IPS-18a (cell line): Measurements from ENCODE around the gene CPN1.
"Not testable (repeated sequence)": the region's sequence is repeated elsewhere in the genome, so short reads cannot be mapped to it uniquely, and the experiment has no call there.

ENCODE experiments used
- H3K27ac ChIP-seq: one replicate; pipeline ENCODE4 v1.5.1; 2013; ENCODE audit warnings: low read length
- H3K27me3 ChIP-seq: one replicate; pipeline ENCODE4 v1.6.1; 2013; ENCODE audit warnings: mild to moderate bottlenecking, low read length; ENCODE audit not compliant: control insufficient read depth, insufficient read depth
- H3K36me3 ChIP-seq: one replicate; pipeline ENCODE4 v1.6.1; 2013; ENCODE audit warnings: low read depth, low read length; ENCODE audit not compliant: control insufficient read depth
- H3K4me1 ChIP-seq: one replicate; pipeline ENCODE4 v1.6.1; 2013; ENCODE audit warnings: low read depth, low read length; ENCODE audit not compliant: control insufficient read depth
- H3K4me3 ChIP-seq: one replicate; pipeline ENCODE4 v1.5.1; 2013; ENCODE audit warnings: low read length
- H3K9ac ChIP-seq: one replicate; pipeline ENCODE4 v1.6.1; 2013; ENCODE audit warnings: mild to moderate bottlenecking, low read length, moderate library complexity
- H3K9me3 ChIP-seq: one replicate; pipeline ENCODE4 v1.6.1; 2013; ENCODE audit warnings: low read depth, low read length; ENCODE audit not compliant: control insufficient read depth

Gene CPN1

DNA sequence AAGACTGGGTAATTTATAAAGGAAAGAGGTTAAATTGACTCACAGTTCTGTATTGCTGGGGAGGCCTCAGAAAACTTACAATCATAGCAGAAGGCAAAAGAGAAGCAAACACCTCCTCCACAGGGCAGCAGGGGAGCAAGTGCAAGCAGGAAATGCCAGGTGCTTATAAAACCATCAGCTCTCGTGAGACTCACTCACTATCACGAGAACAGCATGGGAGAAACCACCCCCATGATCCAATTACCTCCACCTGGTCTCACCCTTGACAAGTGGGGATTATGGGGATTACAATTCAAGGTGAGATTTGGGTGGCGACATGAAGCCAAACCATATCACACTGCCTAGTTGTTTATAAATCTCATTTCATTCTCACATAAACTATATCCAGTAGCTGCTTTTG, 28.0 kb upstream of the CPN1 start:
- Histone ChIP-seq H3K27ac (no peak overlapping the region), H3K4me3 (no peak overlapping the region), H3K27me3 (no peaks in the 10 kb centered on the region), H3K36me3 (no peaks in the 10 kb centered on the region), H3K4me1 (no peaks in the 10 kb centered on the region), H3K9ac (no peak overlapping the region), H3K9me3 (no peaks in the 10 kb centered on the region)

DNA sequence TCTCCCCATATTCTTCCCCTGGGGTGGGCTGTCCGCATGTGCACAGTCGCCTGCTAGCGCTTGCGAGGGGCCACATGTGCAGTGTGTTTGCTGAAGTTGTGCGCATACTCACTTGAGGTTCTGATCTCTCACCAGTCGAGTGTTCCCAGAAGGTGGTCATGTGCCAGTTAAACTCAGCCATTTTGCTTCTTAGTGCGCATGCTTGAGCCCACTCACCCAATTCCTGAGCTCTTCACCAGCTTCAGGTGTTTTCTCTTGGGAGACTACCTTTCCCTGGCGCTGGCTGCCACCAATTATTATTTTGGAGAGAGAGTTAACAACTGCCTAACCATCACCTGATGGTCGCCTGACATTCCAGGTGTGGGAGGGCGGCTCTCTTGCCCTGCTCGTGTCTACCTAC, 25.2 kb upstream of the CPN1 start:
- Histone ChIP-seq H3K9me3 (no peaks in the 10 kb centered on the region), H3K27me3 (no peaks in the 10 kb centered on the region), H3K27ac (no peak overlapping the region), H3K9ac (no peak overlapping the region), H3K36me3 (no peaks in the 10 kb centered on the region), H3K4me1 (no peaks in the 10 kb centered on the region), H3K4me3 (no peak overlapping the region)

- no peak overlapping the region for H3K27ac ChIP-seq
- H3K9me3 ChIP-seq = no peaks in the 10 kb centered on the region
- no peaks in the 10 kb centered on the region for H3K36me3 ChIP-seq
- no peaks in the 10 kb centered on the region for H3K27me3 ChIP-seq
- H3K4me1 ChIP-seq = no peaks in the 10 kb centered on the region
- no peak overlapping the region for H3K9ac ChIP-seq
- no peak overlapping the region for H3K4me3 ChIP-seq
These were observed 22.6 kb upstream of the CPN1 start for GRCh38 chr10:100104300-100104699.

- no peaks in the 10 kb centered on the region for H3K9me3 ChIP-seq
- H3K4me3 ChIP-seq = no peak overlapping the region
- H3K27me3 ChIP-seq = no peaks in the 10 kb centered on the region
- no peaks in the 10 kb centered on the region for H3K36me3 ChIP-seq
- H3K9ac ChIP-seq = no peak overlapping the region
- no peak overlapping the region for H3K27ac ChIP-seq
- no peaks in the 10 kb centered on the region for H3K4me1 ChIP-seq
These were observed 21.9 kb upstream of the CPN1 start for GRCh38 chr10:100103581-100103980.

- Histone ChIP-seq H3K27ac (no peak overlapping the region), H3K27me3 (no peaks in the 10 kb centered on the region), H3K4me1 (no peaks in the 10 kb centered on the region), H3K9me3 (no peaks in the 10 kb centered on the region), H3K36me3 (no peaks in the 10 kb centered on the region), H3K4me3 (no peak overlapping the region), H3K9ac (no peak overlapping the region)
These were observed 19.8 kb upstream of the CPN1 start for GRCh38 chr10:100101192-100102076.

GRCh38 chr10:100100651-100101184, 19.0 kb upstream of the CPN1 start:
- H3K9me3 ChIP-seq = no peaks in the 10 kb centered on the region
- H3K4me1 ChIP-seq = no peaks in the 10 kb centered on the region
- no peak overlapping the region for H3K9ac ChIP-seq
- no peaks in the 10 kb centered on the region for H3K36me3 ChIP-seq
- H3K4me3 ChIP-seq = no peak overlapping the region
- no peak overlapping the region for H3K27ac ChIP-seq
- H3K27me3 ChIP-seq = no peaks in the 10 kb centered on the region

GRCh38 chr10:100089241-100089640, 7.6 kb upstream of the CPN1 start:
- Histone ChIP-seq H3K4me1 (no peaks in the 10 kb centered on the region), H3K27me3 (no peaks in the 10 kb centered on the region), H3K4me3 (no peak overlapping the region), H3K9ac (no peak overlapping the region), H3K36me3 (no peaks in the 10 kb centered on the region), H3K27ac (no peak overlapping the region), H3K9me3 (no peaks in the 10 kb centered on the region)

GRCh38 chr10:100086708-100087107, 5.0 kb upstream of the CPN1 start:
- H3K36me3 ChIP-seq = not testable (repeated sequence)

DNA sequence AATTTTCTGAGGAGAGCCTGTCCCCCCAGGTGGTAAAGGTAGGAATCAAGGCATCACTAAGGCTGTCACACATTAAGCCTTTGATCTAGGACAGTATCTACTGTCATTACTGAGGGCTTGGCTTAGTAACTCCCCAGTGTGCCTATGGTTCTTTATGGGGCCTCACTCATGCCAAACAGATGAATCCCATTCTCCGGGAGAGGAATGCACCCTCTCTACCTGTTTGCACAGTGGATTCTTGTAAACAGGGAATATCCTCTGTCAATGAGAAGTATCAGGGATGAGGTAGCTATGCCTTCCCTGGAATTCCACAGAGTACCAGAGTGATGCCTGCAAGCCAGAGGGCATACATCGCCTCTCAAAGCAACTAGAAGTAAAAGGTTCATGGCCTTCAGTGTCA, 3.9 kb upstream of the CPN1 start:
- Histone ChIP-seq H3K27me3 (no peaks in the 10 kb centered on the region), H3K4me3 (no peak overlapping the region)

More at GRCh38 chr10:100086708-100087107, 5.0 kb upstream of the CPN1 start:
- H3K27ac ChIP-seq, H3K4me1 ChIP-seq, H3K9me3 ChIP-seq, H3K27me3 ChIP-seq, H3K9ac ChIP-seq, H3K4me3 ChIP-seq: not testable (repeated sequence)

DNA sequence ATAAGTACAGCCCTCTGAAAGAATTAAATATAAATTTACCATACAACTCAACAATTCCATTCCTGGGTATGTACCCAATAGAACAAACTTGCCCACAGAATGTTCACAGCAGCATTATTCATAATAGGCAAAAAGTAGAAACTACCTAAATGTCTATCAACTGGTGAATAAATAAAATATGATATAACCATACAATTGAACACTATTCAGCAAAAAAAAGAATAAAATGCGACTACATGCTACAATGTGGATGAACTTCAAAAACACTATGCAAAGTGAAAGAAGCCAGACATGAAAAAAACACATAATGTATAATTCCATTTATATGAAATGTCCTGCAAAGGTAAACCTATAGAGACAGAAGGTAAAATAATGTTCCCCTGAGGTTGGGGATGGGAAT, 2.0 kb upstream of the CPN1 start:
- H3K9ac ChIP-seq = no peak overlapping the region
- H3K36me3 ChIP-seq = no peaks in the 10 kb centered on the region
- H3K9me3 ChIP-seq = no peaks in the 10 kb centered on the region
- H3K4me3 ChIP-seq = no peak overlapping the region
- no peaks in the 10 kb centered on the region for H3K27me3 ChIP-seq
- no peak overlapping the region for H3K27ac ChIP-seq
- H3K4me1 ChIP-seq = no peaks in the 10 kb centered on the region

More for the DNA sequence above, 3.9 kb upstream of the CPN1 start:
- Histone ChIP-seq H3K9me3 (no peaks in the 10 kb centered on the region), H3K9ac (no peak overlapping the region), H3K27ac (no peak overlapping the region), H3K36me3 (no peaks in the 10 kb centered on the region), H3K4me1 (no peaks in the 10 kb centered on the region)

- not testable (repeated sequence) for H3K36me3 ChIP-seq, H3K4me1 ChIP-seq, H3K4me3 ChIP-seq, H3K27me3 ChIP-seq, H3K27ac ChIP-seq, H3K9me3 ChIP-seq, H3K9ac ChIP-seq
These were observed 607 bp upstream of the CPN1 start for GRCh38 chr10:100082276-100082675.

DNA sequence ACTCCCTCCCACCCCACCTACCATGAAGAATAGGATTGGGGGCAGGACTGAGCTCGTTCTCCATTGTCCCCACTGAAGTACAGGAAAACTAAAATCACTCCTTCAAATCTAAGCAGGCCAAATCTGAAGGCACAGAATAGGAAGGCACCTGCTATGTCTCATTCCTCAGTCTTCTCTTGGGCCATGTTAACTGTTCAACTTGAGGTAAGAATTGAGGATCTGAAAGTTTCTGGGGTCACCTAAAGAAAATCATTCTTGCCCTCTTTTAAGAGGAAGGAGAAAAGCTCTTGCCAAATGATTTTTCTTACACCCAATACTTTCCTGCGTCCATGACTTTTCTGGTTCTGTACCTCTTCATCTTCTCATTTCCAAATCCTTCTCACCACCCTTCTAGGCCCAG, 4.9 kb downstream of the CPN1 start:
- no peak overlapping the region for H3K27ac ChIP-seq
- no peaks in the 10 kb centered on the region for H3K27me3 ChIP-seq
- no peaks in the 10 kb centered on the region for H3K4me1 ChIP-seq
- H3K4me3 ChIP-seq = no peak overlapping the region
- no peaks in the 10 kb centered on the region for H3K36me3 ChIP-seq
- H3K9me3 ChIP-seq = no peaks in the 10 kb centered on the region
- H3K9ac ChIP-seq = no peak overlapping the region
